HCT116 (cell line): ENCODE measurements around the gene SMARCA4. TPM values are rescaled to one million over a fixed set of nuclear protein-coding genes. Genes with fewer than 3 reads are reported as not detected.

Experiments used
- ATAC-seq: fragments of 200-7000 bp; cut with Tn5 transposase; 2 replicates; pipeline ENCODE4 v1.9.1; 2020; ENCODE audit warnings: mild to moderate bottlenecking, moderate library complexity
- BruUV-seq: library from RNA; stranded (reverse); fragments of 400-500 nt; replicated peaks from 2 replicates; lab custom pipeline; 2021; lab: Mats Ljungman, UMichigan
- CTCF ChIA-PET: fragments of 300-600 bp; sonication (Branson Sonifier 250); formaldehyde crosslinking; loops from one replicate; lab custom pipeline; 2021; ENCODE audit warnings: antibody characterized with exemption; lab: Charles Lee
- POLR2A ChIA-PET: fragments of 300-600, 350-600 bp; sonication (Branson Sonifier 250); formaldehyde crosslinking; loops from one replicate; lab custom pipeline; 2021; ENCODE audit warnings: antibody characterized with exemption; lab: Charles Lee
- RAD21 ChIA-PET, 2 experiments: fragments of 300-600 bp; sonication (Branson Sonifier 250); formaldehyde crosslinking; loops; one replicate each; lab custom pipeline; 2023; ENCODE audit warnings: low total read pairs in 2 of 2; ENCODE audit not compliant: uncharacterized antibody in 2 of 2, unreplicated experiment in 2 of 2, low non-redundant PET in 1 of 2; lab: Charles Lee
- DNase-seq: peaks from one replicate; pipeline ENCODE4 v3.0.0-alpha.2; 2010; ENCODE audit warnings: low read depth, low spot score
- H2AFZ ChIP-seq: fragments of 200-600 bp; shearing (Covaris generic), sonication (generic); 2 replicates; pipeline ENCODE4 v1.6.1; 2017; ENCODE audit warnings: low read depth, mixed run types, mixed read lengths, antibody characterized with exemption, low read length; ENCODE audit not compliant: poor library complexity, severe bottlenecking
- H3K27ac ChIP-seq: 2 replicates; pipeline ENCODE4 v1.5.1; 2012; ENCODE audit warnings: low read depth, low read length
- H3K27me3 ChIP-seq: fragments of 200-600 bp; sonication (generic); 2 replicates; pipeline ENCODE4 v1.6.1; 2016; ENCODE audit warnings: mixed run types, low read length, mixed read lengths; ENCODE audit not compliant: insufficient read depth
- H3K36me3 ChIP-seq, 2 experiments: fragments of 200-500 bp in 1 of 2; fragments of 200-600 bp in 1 of 2; sonication (Bioruptor generic) in 1 of 2; sonication (generic) in 1 of 2; 2 replicates each; pipeline versions ENCODE4 v1.5.1 to v1.6.1; 2014 to 2016; ENCODE audit warnings: low read length in 2 of 2, inconsistent platforms in 1 of 2, mixed read lengths in 1 of 2, mixed run types in 1 of 2; ENCODE audit not compliant: insufficient read depth in 2 of 2, control insufficient read depth in 1 of 2
- H3K4me1 ChIP-seq, 2 experiments: fragments of 200-600 bp in 1 of 2; sonication (generic) in 1 of 2; 2 replicates each; pipeline versions ENCODE4 v1.5.1 to v1.6.1; 2012 to 2017; ENCODE audit warnings: low read length in 2 of 2, inconsistent platforms in 1 of 2, mild to moderate bottlenecking in 1 of 2, mixed read lengths in 1 of 2, mixed run types in 1 of 2, moderate library complexity in 1 of 2; ENCODE audit not compliant: insufficient read depth in 2 of 2, control insufficient read depth in 1 of 2
- H3K4me2 ChIP-seq: fragments of 200-600 bp; sonication (generic); 2 replicates; pipeline ENCODE4 v1.6.1; 2017; ENCODE audit warnings: mixed run types, low read length, mixed read lengths
- H3K4me3 ChIP-seq, 2 experiments: fragments of 200-600 bp in 1 of 2; sonication (generic) in 1 of 2; replicated peaks in 1 of 2; 2 replicates each; pipeline ENCODE4 v1.5.1; 2011 to 2016; ENCODE audit warnings: low read length in 2 of 2, control low read depth in 1 of 2, low read depth in 1 of 2, mild to moderate bottlenecking in 1 of 2, mixed read lengths in 1 of 2, mixed run types in 1 of 2
- H3K79me2 ChIP-seq: fragments of 200-600 bp; sonication (generic); 2 replicates; pipeline ENCODE4 v1.6.1; 2017; ENCODE audit warnings: mild to moderate bottlenecking, mixed run types, low read length, moderate library complexity, mixed read lengths; ENCODE audit not compliant: insufficient read depth
- H3K9ac ChIP-seq: fragments of 200-600 bp; sonication (generic); 2 replicates; pipeline ENCODE4 v1.6.1; 2016; ENCODE audit warnings: low read length, mixed read lengths
- H3K9me2 ChIP-seq: fragments of 200-600 bp; sonication (generic), shearing (Covaris generic); 2 replicates; pipeline ENCODE4 v1.6.1; 2017; ENCODE audit warnings: mixed run types, mild to moderate bottlenecking, moderate library complexity; ENCODE audit not compliant: insufficient read depth
- H3K9me3 ChIP-seq, 2 experiments: fragments of 200-500 bp in 1 of 2; fragments of 200-600 bp in 1 of 2; sonication (Bioruptor generic) in 1 of 2; sonication (generic) in 1 of 2; 2 replicates each; pipeline ENCODE4 v1.6.1; 2014 to 2017; ENCODE audit warnings: low read length in 2 of 2, mixed read lengths in 2 of 2, inconsistent platforms in 1 of 2, low read depth in 1 of 2, mild to moderate bottlenecking in 1 of 2, mixed run types in 1 of 2, moderate library complexity in 1 of 2; ENCODE audit not compliant: control insufficient read depth in 1 of 2, insufficient read depth in 1 of 2
- H4K20me1 ChIP-seq: fragments of 200-600 bp; sonication (generic), shearing (Covaris generic); 2 replicates; pipeline ENCODE4 v1.6.1; 2017; ENCODE audit warnings: mixed run types, mild to moderate bottlenecking, moderate library complexity; ENCODE audit not compliant: insufficient read depth
- JUND ChIP-seq: IDR thresholded peaks from 2 replicates; pipeline ENCODE4 v1.6.1; 2012
- MAX ChIP-seq: IDR thresholded peaks from 2 replicates; pipeline ENCODE4 v1.6.1; 2012
- POLR2A ChIP-seq: IDR thresholded peaks from 2 replicates; pipeline ENCODE4 v1.7.0; 2011; ENCODE audit warnings: borderline replicate concordance; ENCODE audit not compliant: insufficient read depth, insufficient read length; ENCODE audit errors: extremely low read depth
- REST ChIP-seq: IDR thresholded peaks from 2 replicates; pipeline ENCODE4 v1.6.1; 2012; ENCODE audit warnings: low read depth
- SIN3A ChIP-seq: IDR thresholded peaks from 2 replicates; pipeline ENCODE4 v1.6.1; 2012; ENCODE audit warnings: low read depth
- SP1 ChIP-seq: IDR thresholded peaks from 2 replicates; pipeline ENCODE4 v1.6.1; 2012; ENCODE audit warnings: low read depth
- ZBTB33 ChIP-seq: IDR thresholded peaks from 2 replicates; pipeline ENCODE4 v1.6.1; 2011; ENCODE audit warnings: mild to moderate bottlenecking, low read length, moderate library complexity; ENCODE audit not compliant: insufficient replicate concordance; ENCODE audit errors: extremely low read depth
- intact Hi-C: fragments of 100-400 bp; cut with micrococcal nuclease; formaldehyde crosslinking; loops from 2 replicates; pipeline ENCODE4 v1.10.0; 2022
- total RNA-seq: library from RNA; stranded (reverse); gene quantifications from one replicate; pipeline ENCODE4 v1.2.1, GENCODE V29; 2021; ENCODE audit not compliant: unreplicated experiment

The SMARCA4 gene
- total RNA-seq, 1 experiment from 2014 or later: 116 TPM

GRCh38 chr19:11010041-11010440 lies 49.2 kb downstream of the SMARCA4 start:
- intact Hi-C loops: no loop called here
- no peak for DNase-seq
- CTCF ChIA-PET: no interaction called here
- H3K9me3 ChIP-seq: no peaks in the 10 kb centered on the region
- no peaks in the 10 kb centered on the region for H3K27me3 ChIP-seq
- no peak overlapping the region for H3K9ac ChIP-seq
- RAD21 ChIA-PET: no interaction called here
- no peak overlapping the region for H2AFZ ChIP-seq
- no peak overlapping the region for H3K4me2 ChIP-seq
- H3K27ac ChIP-seq: no peak overlapping the region
- POLR2A ChIA-PET: no interaction called here
- no TSS peak for BruUV-seq
- TF ChIP-seq SP1 (no peak), SIN3A (no peak), REST (no peak), ZBTB33 (no peak), MAX (no peak), JUND (no peak), POLR2A (no peak)
- TF ChIP-seq, all 23 proteins: peak for 0
- Histone ChIP-seq H3K4me1 (no peaks in the 10 kb centered on the region), H4K20me1 (no peaks in the 10 kb centered on the region), H3K79me2 (no peaks in the 10 kb centered on the region; the same call in 1 of the 2 replicates), H3K4me3 (no peak overlapping the region), H3K36me3 (peaks cover 29 to 57% of the 10 kb centered on the region in 2 experiments), H3K9me2 (no peaks in the 10 kb centered on the region)
- no peak for ATAC-seq
